B cell (primary cell): ENCODE data around the gene IST1. TPM values are rescaled to one million over a fixed set of nuclear protein-coding genes. Genes with fewer than 3 reads are reported as not detected.

Source experiments
- ATAC-seq: fragments of 200-7000 bp; cut with Tn5 transposase; one replicate; pipeline ENCODE4 v1.10.0; 2021; ENCODE audit warnings: low read depth, mild to moderate bottlenecking, moderate number of reproducible peaks, moderate library complexity
- CTCF ChIA-PET: fragments of 350-600 bp; sonication (Branson Sonifier 250); formaldehyde crosslinking; loops from one replicate; lab custom pipeline; 2021; ENCODE audit warnings: antibody characterized with exemption, inconsistent platforms; lab: Charles Lee
- POLR2A ChIA-PET: fragments of 350-600 bp; sonication (Branson Sonifier 250); formaldehyde crosslinking; loops from one replicate; lab custom pipeline; 2021; ENCODE audit warnings: antibody characterized with exemption; lab: Charles Lee
- DNase-seq: peaks from one replicate; pipeline ENCODE4 v3.0.0; 2013
- H2AFZ ChIP-seq: 2 replicates; pipeline ENCODE4 v1.6.1; 2012; ENCODE audit warnings: mild to moderate bottlenecking, low read depth, low read length; ENCODE audit not compliant: insufficient read depth, poor library complexity, severe bottlenecking
- H3K27ac ChIP-seq, 2 donors: 1 replicate in 1 of 2; 2 replicates in 1 of 2; pipeline ENCODE4 v1.5.1; 2012 to 2013; ENCODE audit warnings: low read length in 2 of 2, mild to moderate bottlenecking in 2 of 2, moderate library complexity in 1 of 2
- H3K27me3 ChIP-seq, 4 experiments: fragments of 200-600 bp in 1 of 4; sonication (generic) in 1 of 4; replicated peaks in 1 of 4; 1 replicate in 2 of 4; 2 replicates in 2 of 4; pipeline versions ENCODE4 v1.6.1 to v1.7.0; 2013 to 2016; ENCODE audit warnings: low read length in 3 of 4, mild to moderate bottlenecking in 2 of 4, mixed read lengths in 1 of 4, moderate library complexity in 1 of 4; ENCODE audit not compliant: insufficient read depth in 4 of 4, control insufficient read depth in 3 of 4; ENCODE audit errors: control extremely low read depth in 1 of 4
- H3K36me3 ChIP-seq, 2 experiments: replicated peaks in 1 of 2; 1 replicate in 1 of 2; 2 replicates in 1 of 2; pipeline versions ENCODE4 v1.6.1 to v1.7.1; 2013; ENCODE audit warnings: low read length in 1 of 2; ENCODE audit not compliant: insufficient read depth in 2 of 2, control insufficient read depth in 1 of 2; ENCODE audit errors: control extremely low read depth in 1 of 2, extremely low read depth in 1 of 2
- H3K4me1 ChIP-seq, 2 donors: fragments of 200-600 bp in 1 of 2; sonication (generic) in 1 of 2; 1 replicate in 1 of 2; 2 replicates in 1 of 2; pipeline versions ENCODE4 v1.5.1 to v1.6.1; 2013 to 2017; ENCODE audit warnings: low read length in 2 of 2; ENCODE audit not compliant: control insufficient read depth in 2 of 2, insufficient read depth in 2 of 2
- H3K4me2 ChIP-seq: replicated peaks from 2 replicates; pipeline ENCODE3; 2012; ENCODE audit warnings: mild to moderate bottlenecking, low read depth, low read length; ENCODE audit not compliant: poor library complexity, severe bottlenecking
- H3K4me3 ChIP-seq, 5 experiments: fragments of 200-600 bp in 1 of 5; sonication (generic) in 1 of 5; 1 replicate in 3 of 5; 2 replicates in 2 of 5; pipeline versions ENCODE4 v1.5.1 to v1.7.0; 2011 to 2016; ENCODE audit warnings: low read length in 4 of 5, mild to moderate bottlenecking in 4 of 5, low read depth in 2 of 5, control low read depth in 1 of 5, moderate library complexity in 1 of 5; ENCODE audit not compliant: insufficient read depth in 1 of 5; ENCODE audit errors: control extremely low read depth in 1 of 5, extremely low read depth in 1 of 5
- H3K79me2 ChIP-seq: fragments of 200-600 bp; sonication (generic); one replicate; pipeline ENCODE4 v1.6.0; 2016; ENCODE audit warnings: low read length; ENCODE audit not compliant: control insufficient read depth, insufficient read depth
- H3K9ac ChIP-seq: fragments of 200-600 bp; sonication (generic); 2 replicates; pipeline ENCODE4 v1.6.1; 2017; ENCODE audit warnings: mild to moderate bottlenecking, low read length, moderate library complexity
- H3K9me3 ChIP-seq, 3 donors: one replicate each; pipeline versions ENCODE4 v1.6.1 to v1.7.1; 2013; ENCODE audit warnings: low read length in 2 of 3; ENCODE audit not compliant: control insufficient read depth in 2 of 3, insufficient read depth in 1 of 3; ENCODE audit errors: control extremely low read depth in 1 of 3
- H4K20me1 ChIP-seq: 2 replicates; pipeline ENCODE4 v1.6.0; 2012; ENCODE audit warnings: mild to moderate bottlenecking, low read length; ENCODE audit not compliant: insufficient read depth, control insufficient read depth, poor library complexity, severe bottlenecking
- H3K27ac Mint-ChIP-seq: one replicate; pipeline ENCODE4 v1.8.0; 2021; ENCODE audit warnings: mixed read lengths
- H3K27me3 Mint-ChIP-seq: one replicate; pipeline ENCODE4 v1.8.0; 2021; ENCODE audit warnings: mixed read lengths
- H3K4me1 Mint-ChIP-seq: one replicate; pipeline ENCODE4 v1.8.0; 2021; ENCODE audit warnings: mixed read lengths
- H3K4me3 Mint-ChIP-seq: one replicate; pipeline ENCODE4 v1.8.0; 2021; ENCODE audit warnings: mixed read lengths
- H3K9me3 Mint-ChIP-seq: one replicate; pipeline ENCODE4 v1.8.0; 2022; ENCODE audit warnings: mixed read lengths; ENCODE audit not compliant: insufficient read depth
- EZH2 ChIP-seq: IDR thresholded peaks from 2 replicates; pipeline ENCODE4 v1.6.1; 2012; ENCODE audit warnings: borderline replicate concordance, low read depth, mild to moderate bottlenecking, moderate library complexity, low read length; ENCODE audit not compliant: insufficient read depth, poor library complexity, severe bottlenecking
- WGBS: methylation state at CpG from one replicate; pipeline ENCODE4 v1.1.5; 2013; ENCODE audit warnings: missing lambda C conversion rate; ENCODE audit not compliant: insufficient coverage; 5-methylcytosine and 5-hydroxymethylcytosine counted together
- intact Hi-C: fragments of 100-400 bp; cut with micrococcal nuclease; formaldehyde crosslinking; loops from one replicate; pipeline ENCODE4 v1.10.0; 2022
- polyA plus RNA-seq: library from polyadenylated mRNA; depleted of rRNA; stranded (reverse); fragments of >200 nt; gene quantifications from 2 replicates; pipeline ENCODE4 v1.2.3, GENCODE V29; 2012
- total RNA-seq, 2 donors: library from RNA; stranded (reverse); fragments of 120-200 nt in 1 of 2; gene quantifications; 1 replicate in 1 of 2; 2 replicates in 1 of 2; pipeline versions ENCODE4 v1.2.3 to v1.2.4, GENCODE V29; 2013 to 2022
- TF ChIP-seq, protein P1 (sequence below): fragments of 200-600 bp; IDR thresholded peaks from one replicate; pipeline ENCODE4 v1.8.0; 2022; ENCODE audit warnings: antibody characterized with exemption, mild to moderate bottlenecking

IST1 gene
- total and polyA plus RNA-seq, 2 donors (not counting 1 experiment from before 2014, with no cell fraction given), result 182 to 268 TPM

DNA sequence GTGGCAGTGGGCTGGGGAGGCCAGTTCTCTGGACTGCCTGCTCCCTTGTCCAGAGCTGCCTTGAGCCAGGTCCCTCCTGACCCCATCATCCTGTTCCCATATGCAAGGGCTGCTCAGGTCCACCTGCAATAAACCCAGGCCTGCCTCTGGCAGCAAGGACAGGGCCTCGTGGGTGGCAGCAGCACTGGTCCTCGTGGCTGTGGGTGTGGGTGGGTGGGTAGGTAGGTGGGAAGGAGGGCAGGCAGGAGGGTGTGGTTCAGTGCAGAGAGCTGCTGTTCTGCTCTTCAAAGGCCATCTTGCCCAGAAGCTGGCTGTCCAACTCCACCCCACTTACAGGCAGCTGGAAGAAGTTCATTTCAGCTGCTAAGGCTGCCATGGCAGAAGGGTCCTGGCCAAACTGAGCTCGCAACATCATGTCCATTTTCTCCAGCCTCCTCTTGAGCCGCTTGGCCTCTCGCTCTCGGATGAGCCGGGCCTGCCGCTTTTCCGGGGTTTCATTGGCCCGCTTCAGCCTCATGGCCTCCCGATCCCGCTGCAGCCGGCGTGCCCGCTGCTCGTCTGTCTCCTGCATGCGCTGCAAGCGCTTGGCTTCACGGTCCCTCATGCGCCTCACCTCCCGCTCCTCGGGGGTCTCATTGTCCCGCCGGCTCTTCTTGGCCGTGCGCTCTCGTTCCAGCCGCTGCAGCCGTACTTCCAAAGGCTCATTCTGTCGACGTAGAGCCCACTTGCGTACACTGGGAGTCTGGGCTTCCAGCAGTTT lies 35.4 kb upstream of the IST1 start:
- ATAC-seq, result no peak
- Histone ChIP-seq H2AFZ (no peak overlapping the region), H3K4me1 (no peaks in the 10 kb centered on the region), H3K79me2 (peaks cover 16% of the 10 kb centered on the region), H3K9ac (no peak overlapping the region), H3K4me3 (no peak overlapping the region), H3K4me2 (no peak overlapping the region), H4K20me1 (peaks cover 6% of the 10 kb centered on the region), H3K9me3 (no peaks in the 10 kb centered on the region), H3K27ac (no peak overlapping the region), H3K27me3 (no peaks in the 10 kb centered on the region), H3K36me3 (peaks cover 1 to 62% of the 10 kb centered on the region in 2 experiments)
- Mint-ChIP-seq H3K4me1 (peaks cover 20% of the 10 kb centered on the region), H3K9me3 (no peaks in the 10 kb centered on the region), H3K4me3 (no peak overlapping the region), H3K27ac (no peak overlapping the region), H3K27me3 (no peaks in the 10 kb centered on the region)
- POLR2A ChIA-PET, result no interaction called here
- intact Hi-C loops, result no loop called here
- DNase-seq, result no peak
- WGBS, result 96% methylated on average over 29 of the region's 32 CpGs
- CTCF ChIA-PET, result interaction anchor here (1.8 kb wide), 1 partner anchor 25 kb away, joined by 6 read pairs; the partner anchor contains the start of gene ZNF821
- no peak for TF ChIP-seq EZH2
- TF ChIP-seq, protein P1, sequence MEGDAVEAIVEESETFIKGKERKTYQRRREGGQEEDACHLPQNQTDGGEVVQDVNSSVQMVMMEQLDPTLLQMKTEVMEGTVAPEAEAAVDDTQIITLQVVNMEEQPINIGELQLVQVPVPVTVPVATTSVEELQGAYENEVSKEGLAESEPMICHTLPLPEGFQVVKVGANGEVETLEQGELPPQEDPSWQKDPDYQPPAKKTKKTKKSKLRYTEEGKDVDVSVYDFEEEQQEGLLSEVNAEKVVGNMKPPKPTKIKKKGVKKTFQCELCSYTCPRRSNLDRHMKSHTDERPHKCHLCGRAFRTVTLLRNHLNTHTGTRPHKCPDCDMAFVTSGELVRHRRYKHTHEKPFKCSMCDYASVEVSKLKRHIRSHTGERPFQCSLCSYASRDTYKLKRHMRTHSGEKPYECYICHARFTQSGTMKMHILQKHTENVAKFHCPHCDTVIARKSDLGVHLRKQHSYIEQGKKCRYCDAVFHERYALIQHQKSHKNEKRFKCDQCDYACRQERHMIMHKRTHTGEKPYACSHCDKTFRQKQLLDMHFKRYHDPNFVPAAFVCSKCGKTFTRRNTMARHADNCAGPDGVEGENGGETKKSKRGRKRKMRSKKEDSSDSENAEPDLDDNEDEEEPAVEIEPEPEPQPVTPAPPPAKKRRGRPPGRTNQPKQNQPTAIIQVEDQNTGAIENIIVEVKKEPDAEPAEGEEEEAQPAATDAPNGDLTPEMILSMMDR, result no peak

DNA sequence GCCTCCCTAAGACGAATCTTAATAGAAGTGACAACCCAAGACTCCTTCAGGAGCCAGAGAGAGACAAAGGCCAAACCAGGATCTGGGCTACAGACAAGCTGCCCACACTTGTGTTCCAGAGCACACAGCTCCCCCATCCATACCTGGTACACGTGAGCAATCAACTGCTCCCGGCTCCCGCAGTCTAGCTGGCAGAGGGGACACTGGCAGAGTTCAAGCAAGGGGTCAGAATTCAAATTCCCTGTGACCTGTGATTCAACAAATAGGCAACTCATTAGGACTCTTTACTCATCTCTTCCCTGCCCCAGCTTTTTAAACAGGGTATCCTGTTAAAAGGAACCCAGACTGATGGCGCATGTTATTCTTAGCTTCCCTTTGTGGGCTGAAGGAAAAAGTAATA lies 31.3 kb upstream of the IST1 start:
- ATAC-seq (no peak), DNase-seq (no peak)
- Histone ChIP-seq H3K27ac (no peak overlapping the region), H3K9me3 (no peaks in the 10 kb centered on the region), H3K9ac (no peak overlapping the region), H3K36me3 (peaks cover 1 to 83% of the 10 kb centered on the region in 2 experiments), H3K79me2 (no peaks in the 10 kb centered on the region), H3K4me1 (no peaks in the 10 kb centered on the region), H3K4me2 (no peak overlapping the region), H4K20me1 (no peaks in the 10 kb centered on the region), H3K4me3 (no peak overlapping the region), H2AFZ (no peak overlapping the region), H3K27me3 (no peaks in the 10 kb centered on the region)
- no peak for TF ChIP-seq EZH2
- TF ChIP-seq, protein P1, result no peak
- Mint-ChIP-seq H3K27ac (no peak overlapping the region), H3K4me3 (no peak overlapping the region), H3K9me3 (no peaks in the 10 kb centered on the region), H3K4me1 (no peaks in the 10 kb centered on the region), H3K27me3 (no peaks in the 10 kb centered on the region)
- ChIA-PET CTCF (interaction anchor here (0.6 kb wide), 1 partner anchor 142 kb away, joined by 3 read pairs; no protein-coding TSS in a partner anchor), POLR2A (no interaction called here)
- intact Hi-C loops, result no loop called here
- 97% methylated on average over 5 of the region's 5 CpGs for WGBS
